ENCODE results near the gene SUCLA2.
"Not testable (repeated sequence)": the region's sequence is repeated elsewhere in the genome, so short reads cannot be mapped to it uniquely, and the experiment has no call there.

Gene SUCLA2

DNA sequence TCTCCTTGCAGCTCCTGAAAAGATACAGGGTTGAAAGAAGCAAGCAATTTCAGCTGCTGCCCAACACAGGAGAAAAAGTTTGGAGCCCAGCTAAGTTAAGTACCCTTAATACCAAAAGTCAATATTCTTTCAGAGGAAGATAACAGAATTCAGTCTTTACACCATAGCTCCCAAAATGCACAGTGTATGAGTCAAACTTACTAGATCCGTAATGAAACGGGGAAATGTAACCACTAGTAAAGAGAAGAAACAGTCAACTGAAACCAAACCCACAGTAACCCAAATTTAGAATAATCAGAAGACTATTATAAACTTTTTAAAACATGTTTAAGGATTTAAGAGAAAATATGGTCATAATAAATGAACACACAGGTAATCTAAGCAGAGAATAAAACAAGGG, 45.2 kb downstream of the SUCLA2 start:
- peaks cover 30% of the 10 kb centered on the region for H3K9me3 Mint-ChIP-seq
- H3K4me3 Mint-ChIP-seq: no peak overlapping the region
- peak overlapping the region; percentile 81 for H3K27ac Mint-ChIP-seq
- peaks cover 17% of the 10 kb centered on the region for H3K4me1 Mint-ChIP-seq
- ATAC-seq: no peak
- peaks cover 90% of the 10 kb centered on the region for H3K36me3 Mint-ChIP-seq
- H3K27me3 Mint-ChIP-seq: no peaks in the 10 kb centered on the region

DNA sequence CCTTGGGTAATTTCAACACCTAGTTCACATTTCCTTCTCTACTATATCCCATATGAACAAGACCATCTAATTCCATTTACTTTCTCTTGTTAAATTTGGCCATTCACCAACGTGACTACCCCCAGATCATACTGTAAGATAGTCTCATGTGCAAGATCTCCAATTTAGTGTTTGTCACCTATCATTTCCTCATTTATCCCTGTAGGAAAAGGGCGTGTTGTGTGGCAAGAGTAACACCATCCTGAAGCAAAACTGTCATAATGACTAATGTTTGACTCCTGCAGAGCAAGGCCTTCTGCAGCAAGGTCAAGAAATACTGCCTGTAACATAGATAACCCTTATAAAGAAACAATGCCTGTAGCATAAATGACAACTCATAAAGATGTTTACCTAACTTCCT, 51.3 kb downstream of the SUCLA2 start:
- H3K36me3 Mint-ChIP-seq: peaks cover 72% of the 10 kb centered on the region
- H3K9me3 Mint-ChIP-seq: no peaks in the 10 kb centered on the region
- no peaks in the 10 kb centered on the region for H3K4me1 Mint-ChIP-seq
- H3K27me3 Mint-ChIP-seq: no peaks in the 10 kb centered on the region
- no peak for ATAC-seq
- no peak overlapping the region for H3K4me3 Mint-ChIP-seq
- H3K27ac Mint-ChIP-seq: no peak overlapping the region

GRCh38 chr13:47945738-47946137, 55.3 kb downstream of the SUCLA2 start:
- Mint-ChIP-seq H3K36me3 (peaks cover 66% of the 10 kb centered on the region), H3K4me3 (no peak overlapping the region), H3K27me3 (no peaks in the 10 kb centered on the region), H3K27ac (no peak overlapping the region), H3K9me3 (no peaks in the 10 kb centered on the region), H3K4me1 (no peaks in the 10 kb centered on the region)
- ATAC-seq: no peak

GRCh38 chr13:47945146-47945545, 55.9 kb downstream of the SUCLA2 start:
- H3K27me3 Mint-ChIP-seq, H3K4me3 Mint-ChIP-seq, H3K4me1 Mint-ChIP-seq, ATAC-seq, H3K9me3 Mint-ChIP-seq, H3K27ac Mint-ChIP-seq: not testable (repeated sequence)
- H3K36me3 Mint-ChIP-seq: peaks cover 61% of the 10 kb centered on the region

DNA sequence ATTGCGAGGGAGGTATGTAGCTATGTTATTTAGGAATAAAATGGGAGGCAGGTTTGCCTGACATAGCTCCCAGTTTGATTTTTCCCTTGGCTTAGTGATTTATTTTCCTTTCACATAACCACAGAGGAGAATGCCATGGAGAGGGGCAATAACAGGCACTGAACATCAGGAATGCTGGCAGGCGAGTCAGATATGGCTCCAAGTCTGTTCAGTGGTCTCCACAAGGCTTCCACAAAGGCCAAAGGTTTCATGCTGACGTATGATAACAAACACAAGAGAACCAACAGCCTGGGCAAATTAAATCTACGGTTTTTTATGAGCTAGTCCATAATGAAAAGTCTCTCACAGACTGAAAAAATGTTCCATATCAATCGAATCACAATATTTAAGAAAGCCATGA, 66.7 kb downstream of the SUCLA2 start:
- peaks cover 3% of the 10 kb centered on the region for H3K9me3 Mint-ChIP-seq
- H3K27ac Mint-ChIP-seq: no peak overlapping the region
- H3K4me3 Mint-ChIP-seq: no peak overlapping the region
- no peak for ATAC-seq
- no peaks in the 10 kb centered on the region for H3K4me1 Mint-ChIP-seq
- no peaks in the 10 kb centered on the region for H3K27me3 Mint-ChIP-seq
- peaks cover 27% of the 10 kb centered on the region for H3K36me3 Mint-ChIP-seq

GRCh38 chr13:47932950-47933923, 67.8 kb downstream of the SUCLA2 start:
- Mint-ChIP-seq H3K4me1 (no peaks in the 10 kb centered on the region), H3K4me3 (no peak overlapping the region), H3K27me3 (no peaks in the 10 kb centered on the region), H3K27ac (no peak overlapping the region), H3K9me3 (peaks cover 3% of the 10 kb centered on the region), H3K36me3 (peaks cover 15% of the 10 kb centered on the region)
- no peak for ATAC-seq

GRCh38 chr13:47930649-47931165, 70.4 kb downstream of the SUCLA2 start:
- ATAC-seq: no peak
- Mint-ChIP-seq H3K27ac (no peak overlapping the region), H3K36me3 (no peaks in the 10 kb centered on the region), H3K4me3 (no peak overlapping the region), H3K9me3 (no peaks in the 10 kb centered on the region), H3K4me1 (no peaks in the 10 kb centered on the region), H3K27me3 (no peaks in the 10 kb centered on the region)

DNA sequence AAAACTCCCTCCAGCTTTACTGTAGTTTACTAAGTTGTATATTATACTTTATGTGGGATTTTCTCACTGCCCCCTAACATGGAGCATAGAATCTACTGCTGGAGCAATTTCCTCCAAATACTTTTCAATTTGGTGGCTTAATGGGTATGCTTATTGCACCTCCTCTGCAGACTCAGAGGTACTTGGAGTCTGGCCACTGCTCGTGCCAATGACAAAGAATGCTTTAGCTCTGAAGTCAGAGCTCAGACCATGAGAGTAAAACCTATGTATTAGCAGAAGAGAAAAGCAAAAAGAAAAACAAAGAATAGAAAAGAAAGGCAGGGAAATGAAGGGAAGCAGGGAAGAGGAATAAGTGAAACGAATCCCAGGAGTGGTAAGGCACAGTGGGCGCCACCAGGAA, 71.9 kb downstream of the SUCLA2 start:
- no peak overlapping the region for H3K4me3 Mint-ChIP-seq
- no peaks in the 10 kb centered on the region for H3K27me3 Mint-ChIP-seq
- ATAC-seq: no peak
- no peak overlapping the region for H3K27ac Mint-ChIP-seq
- no peaks in the 10 kb centered on the region for H3K4me1 Mint-ChIP-seq
- no peaks in the 10 kb centered on the region for H3K36me3 Mint-ChIP-seq
- no peaks in the 10 kb centered on the region for H3K9me3 Mint-ChIP-seq

DNA sequence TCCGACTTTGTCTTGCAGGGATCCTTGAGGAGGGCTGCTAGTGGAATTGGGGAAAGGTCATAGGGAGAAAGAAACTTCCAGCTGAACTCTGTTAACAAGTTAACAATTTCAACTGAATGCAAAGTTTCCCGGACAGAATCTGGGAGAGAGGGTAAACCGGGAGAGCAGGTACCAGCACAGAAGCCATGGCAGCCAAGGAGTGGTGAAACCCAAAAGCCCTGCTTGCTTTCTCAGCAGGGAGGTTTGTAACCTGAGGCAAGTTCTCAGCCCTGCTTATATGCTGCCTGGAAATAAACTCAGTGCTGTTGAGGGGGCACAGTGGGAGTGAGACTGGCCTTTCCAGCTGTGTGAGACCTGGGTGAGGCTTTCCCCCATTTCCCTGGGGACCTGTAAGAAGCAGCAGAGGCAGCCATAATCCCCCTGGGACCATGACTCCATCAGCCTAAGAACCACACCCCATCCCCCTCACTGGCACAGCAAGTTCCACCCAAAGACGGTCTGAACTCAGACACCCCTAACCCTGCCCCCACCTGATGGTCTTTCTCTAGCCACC, 84.0 kb downstream of the SUCLA2 start:
- Mint-ChIP-seq H3K4me3 (no peak overlapping the region), H3K27ac (no peak overlapping the region), H3K27me3 (no peaks in the 10 kb centered on the region), H3K4me1 (peaks cover 22% of the 10 kb centered on the region), H3K36me3 (peaks cover 44% of the 10 kb centered on the region), H3K9me3 (peaks cover 14% of the 10 kb centered on the region)
- ATAC-seq: no peak

- ATAC-seq: no peak
- no peaks in the 10 kb centered on the region for H3K27me3 Mint-ChIP-seq
- H3K27ac Mint-ChIP-seq: no peak overlapping the region
- no peak overlapping the region for H3K4me3 Mint-ChIP-seq
- H3K9me3 Mint-ChIP-seq: peaks cover 13% of the 10 kb centered on the region
- peaks cover 73% of the 10 kb centered on the region for H3K36me3 Mint-ChIP-seq
- no peaks in the 10 kb centered on the region for H3K4me1 Mint-ChIP-seq
These were observed 92.7 kb downstream of the SUCLA2 start for GRCh38 chr13:47908197-47908902.

DNA sequence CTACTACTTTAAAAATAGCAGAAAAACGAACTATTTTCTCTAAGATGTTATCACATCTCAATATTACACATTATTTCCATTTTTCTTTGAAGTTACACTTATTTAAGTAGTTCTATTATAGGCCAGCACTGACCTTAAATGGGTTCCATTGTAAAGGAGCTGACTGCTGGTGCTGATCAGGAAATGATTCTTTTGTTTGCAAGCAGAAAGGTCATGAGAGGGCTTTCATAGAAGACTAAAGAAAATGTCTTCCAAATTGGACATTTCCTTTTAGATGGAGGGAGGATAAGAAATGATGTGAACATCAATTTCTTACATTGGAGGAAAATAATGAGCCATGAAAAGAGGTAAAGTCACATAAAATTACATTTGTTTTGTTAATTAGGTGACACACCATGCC, 96.2 kb downstream of the SUCLA2 start:
- no peaks in the 10 kb centered on the region for H3K4me1 Mint-ChIP-seq
- no peak overlapping the region for H3K27ac Mint-ChIP-seq
- no peak for ATAC-seq
- peaks cover 2% of the 10 kb centered on the region for H3K9me3 Mint-ChIP-seq
- H3K4me3 Mint-ChIP-seq: no peak overlapping the region
- no peaks in the 10 kb centered on the region for H3K27me3 Mint-ChIP-seq
- peaks cover 67% of the 10 kb centered on the region for H3K36me3 Mint-ChIP-seq

DNA sequence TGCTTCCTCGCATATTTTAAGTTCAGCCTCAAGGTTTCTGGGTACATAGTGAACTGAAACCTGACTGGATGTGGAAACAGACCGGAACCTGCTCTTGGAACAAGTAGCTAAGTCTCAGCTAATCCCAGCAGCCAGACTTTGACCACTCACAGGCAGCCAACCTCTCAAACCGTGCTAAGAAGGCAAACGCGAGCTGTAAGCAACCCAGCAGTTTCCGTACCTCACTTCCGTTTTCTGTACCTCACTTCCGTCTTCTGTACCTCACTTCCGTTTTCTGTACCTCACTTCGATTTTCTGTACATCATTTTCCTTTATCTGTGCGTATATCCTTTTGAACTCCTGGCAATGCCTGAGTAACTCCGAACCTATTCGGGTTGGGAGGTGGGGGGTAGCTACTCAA, 96.8 kb downstream of the SUCLA2 start:
- peak overlapping the region; percentile 57 for H3K4me3 Mint-ChIP-seq
- H3K4me1 Mint-ChIP-seq: no peaks in the 10 kb centered on the region
- no peaks in the 10 kb centered on the region for H3K27me3 Mint-ChIP-seq
- peaks cover 71% of the 10 kb centered on the region for H3K36me3 Mint-ChIP-seq
- peaks cover 8% of the 10 kb centered on the region for H3K9me3 Mint-ChIP-seq
- no peak overlapping the region for H3K27ac Mint-ChIP-seq
- ATAC-seq: no peak

- Mint-ChIP-seq H3K27me3 (no peaks in the 10 kb centered on the region), H3K36me3 (peaks cover 71% of the 10 kb centered on the region), H3K4me3 (peak overlapping the region; percentile 57), H3K4me1 (no peaks in the 10 kb centered on the region), H3K27ac (no peak overlapping the region), H3K9me3 (peaks cover 6% of the 10 kb centered on the region)
- ATAC-seq: no peak
These were observed 97.2 kb downstream of the SUCLA2 start for GRCh38 chr13:47903836-47904235.

- H3K27me3 Mint-ChIP-seq: no peaks in the 10 kb centered on the region
- no peaks in the 10 kb centered on the region for H3K4me1 Mint-ChIP-seq
- peaks cover 6% of the 10 kb centered on the region for H3K9me3 Mint-ChIP-seq
- ATAC-seq: no peak
- H3K36me3 Mint-ChIP-seq: peaks cover 60% of the 10 kb centered on the region
- H3K4me3 Mint-ChIP-seq: no peak overlapping the region
- H3K27ac Mint-ChIP-seq: no peak overlapping the region
These were observed 99.6 kb downstream of the SUCLA2 start for GRCh38 chr13:47901441-47901840.

GRCh38 chr13:47898080-47898479, 103.0 kb downstream of the SUCLA2 start:
- peaks cover 39% of the 10 kb centered on the region for H3K36me3 Mint-ChIP-seq
- no peaks in the 10 kb centered on the region for H3K4me1 Mint-ChIP-seq
- no peak overlapping the region for H3K27ac Mint-ChIP-seq
- no peak for ATAC-seq
- peaks cover 6% of the 10 kb centered on the region for H3K9me3 Mint-ChIP-seq
- H3K4me3 Mint-ChIP-seq: no peak overlapping the region
- H3K27me3 Mint-ChIP-seq: no peaks in the 10 kb centered on the region

All from stimulated activated memory B cell treated with anti-CD40 and anti-IgM and Interleukin-4, amounts not matched to agents 10 μg/mL and 1 μg/mL and 100 μg/mL, for 72 hours (primary cell).